ENCODE measurements around the gene IPO9. TPM values are rescaled to one million over a fixed set of nuclear protein-coding genes. Genes with fewer than 3 reads are reported as not detected.
A peak's percentile ranks its signal among the peaks of the same experiment; 100 is the strongest.

IPO9 gene
- total RNA-seq, 2 experiments from 2014 or later = 64.6 to 67.5 TPM

DNA sequence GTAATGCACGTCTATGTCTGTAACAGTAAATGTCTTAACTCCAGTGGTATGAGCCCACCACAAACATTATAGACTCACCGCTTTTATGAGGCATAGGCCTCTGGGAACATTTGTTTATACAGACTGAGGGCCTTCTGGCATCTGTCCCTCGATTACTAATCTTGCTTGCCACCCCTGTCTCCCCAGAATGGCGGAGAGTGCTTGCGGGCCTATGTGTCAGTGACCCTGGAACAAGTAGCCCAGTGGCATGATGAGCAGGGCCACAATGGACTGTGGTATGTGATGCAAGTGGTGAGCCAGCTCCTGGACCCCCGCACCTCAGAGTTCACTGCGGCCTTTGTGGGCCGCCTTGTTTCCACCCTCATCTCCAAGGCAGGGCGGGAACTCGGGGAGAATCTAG lies 41.4 kb downstream of the IPO9 start:
- Mint-ChIP-seq H3K9me3 (no peaks in the 10 kb centered on the region), H3K27ac (no peak overlapping the region), H3K36me3 (ENCODE audit: low read depth) (peaks cover 51% of the 10 kb centered on the region), H3K4me3 (no peak overlapping the region), H3K27me3 (no peaks in the 10 kb centered on the region), H3K4me1 (ENCODE audit: low read depth) (no peaks in the 10 kb centered on the region)
- ChIA-PET CTCF (no interaction called here), POLR2A (no interaction called here)
- intact Hi-C loops (cut with micrococcal nuclease) = no loop called here
- TF ChIP-seq CTCF (IDR thresholded peaks at IDR 0.05) = no peak
- ATAC-seq = no peak
- DNase-seq = no peak

- DNase-seq (no peak), ATAC-seq (no peak)
- H3K27ac Mint-ChIP-seq = no peak overlapping the region
- peaks cover 42% of the 10 kb centered on the region for H3K36me3 Mint-ChIP-seq (ENCODE audit: low read depth)
- TF ChIP-seq CTCF (IDR thresholded peaks at IDR 0.05) = no peak
- CTCF ChIA-PET = interaction anchor here (0.7 to 1.2 kb wide), 3 partner anchors 12 to 22 kb away, joined by 3 to 4 read pairs (median 3); no protein-coding TSS in a partner anchor
- no peak overlapping the region for H3K4me3 Mint-ChIP-seq
- H3K9me3 Mint-ChIP-seq = no peaks in the 10 kb centered on the region
- POLR2A ChIA-PET = interaction anchor here (0.8 to 3.0 kb wide), 2 partner anchors 9 to 27 kb away, joined by 3 to 9 read pairs; no protein-coding TSS in a partner anchor
- intact Hi-C loops (cut with micrococcal nuclease) = no loop called here
- no peaks in the 10 kb centered on the region for H3K4me1 Mint-ChIP-seq (ENCODE audit: low read depth)
- H3K27me3 Mint-ChIP-seq = no peaks in the 10 kb centered on the region
Observed at GRCh38 chr1:201874672-201875071, 45.7 kb downstream of the IPO9 start.

GRCh38 chr1:201876148-201876818 lies 47.3 kb downstream of the IPO9 start:
- Mint-ChIP-seq H3K9me3 (no peaks in the 10 kb centered on the region), H3K4me1 (ENCODE audit: low read depth) (no peaks in the 10 kb centered on the region), H3K27ac (no peak overlapping the region), H3K36me3 (ENCODE audit: low read depth) (peaks cover 34% of the 10 kb centered on the region), H3K4me3 (no peak overlapping the region), H3K27me3 (no peaks in the 10 kb centered on the region)
- ATAC-seq (no peak), DNase-seq (no peak)
- ChIA-PET POLR2A (interaction anchor here (3.0 kb wide), 1 partner anchor 7 kb away, joined by 9 read pairs; no protein-coding TSS in a partner anchor), CTCF (no interaction called here)
- intact Hi-C loops (cut with micrococcal nuclease) = no loop called here
- no peak for TF ChIP-seq CTCF (IDR thresholded peaks at IDR 0.05)

DNA sequence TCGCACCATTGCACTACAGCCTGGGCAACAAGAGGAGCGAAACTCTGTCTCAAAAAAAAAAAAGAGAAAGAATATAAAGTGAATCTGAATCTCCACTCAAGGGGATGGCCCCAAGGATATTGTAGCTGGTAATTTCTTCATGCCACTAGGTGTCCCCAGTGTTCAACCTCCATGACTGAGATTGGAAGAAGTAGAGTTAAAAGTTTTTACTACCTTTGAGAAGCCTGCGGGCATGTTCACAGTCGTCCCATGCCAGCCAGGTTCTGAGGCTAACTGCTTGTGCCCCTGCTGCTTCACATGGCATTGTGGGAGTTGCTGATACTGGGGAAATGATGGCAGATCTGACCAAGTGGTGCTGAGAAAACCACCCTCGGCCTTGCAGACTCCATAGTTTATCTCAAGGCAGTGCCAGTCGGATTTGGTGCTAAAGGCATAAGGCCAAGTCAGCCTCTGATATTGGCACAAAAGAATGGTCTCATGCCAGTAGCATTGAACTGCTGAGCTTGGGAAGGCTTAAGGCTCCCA lies 49.0 kb downstream of the IPO9 start:
- ChIA-PET POLR2A (interaction anchor here (0.6 to 0.7 kb wide), 2 partner anchors 8 to 17 kb away, joined by 3 read pairs; no protein-coding TSS in a partner anchor), CTCF (interaction anchor here (0.7 to 8.3 kb wide), 17 partner anchors 9 to 842 kb away, joined by 3 to 100 read pairs (median 3); no protein-coding TSS in a partner anchor)
- Mint-ChIP-seq H3K4me1 (ENCODE audit: low read depth) (no peaks in the 10 kb centered on the region), H3K36me3 (ENCODE audit: low read depth) (peaks cover 21% of the 10 kb centered on the region), H3K27ac (peak overlapping the region; percentile 35), H3K9me3 (no peaks in the 10 kb centered on the region), H3K27me3 (no peaks in the 10 kb centered on the region), H3K4me3 (no peak overlapping the region)
- ATAC-seq (peak; percentile 73), DNase-seq (peak; percentile 44)
- intact Hi-C loops (cut with micrococcal nuclease) = no loop called here
- peak; percentile 72 for TF ChIP-seq CTCF (IDR thresholded peaks at IDR 0.05)

Measured in activated CD8-positive, alpha-beta T cell treated with anti-CD3 and anti-CD28 coated beads for 36 hours (primary cell).